ENCODE measurements around the gene AP5Z1. TPM values are rescaled to one million over a fixed set of nuclear protein-coding genes. Genes with fewer than 3 reads are reported as not detected.

The AP5Z1 gene, protein sequence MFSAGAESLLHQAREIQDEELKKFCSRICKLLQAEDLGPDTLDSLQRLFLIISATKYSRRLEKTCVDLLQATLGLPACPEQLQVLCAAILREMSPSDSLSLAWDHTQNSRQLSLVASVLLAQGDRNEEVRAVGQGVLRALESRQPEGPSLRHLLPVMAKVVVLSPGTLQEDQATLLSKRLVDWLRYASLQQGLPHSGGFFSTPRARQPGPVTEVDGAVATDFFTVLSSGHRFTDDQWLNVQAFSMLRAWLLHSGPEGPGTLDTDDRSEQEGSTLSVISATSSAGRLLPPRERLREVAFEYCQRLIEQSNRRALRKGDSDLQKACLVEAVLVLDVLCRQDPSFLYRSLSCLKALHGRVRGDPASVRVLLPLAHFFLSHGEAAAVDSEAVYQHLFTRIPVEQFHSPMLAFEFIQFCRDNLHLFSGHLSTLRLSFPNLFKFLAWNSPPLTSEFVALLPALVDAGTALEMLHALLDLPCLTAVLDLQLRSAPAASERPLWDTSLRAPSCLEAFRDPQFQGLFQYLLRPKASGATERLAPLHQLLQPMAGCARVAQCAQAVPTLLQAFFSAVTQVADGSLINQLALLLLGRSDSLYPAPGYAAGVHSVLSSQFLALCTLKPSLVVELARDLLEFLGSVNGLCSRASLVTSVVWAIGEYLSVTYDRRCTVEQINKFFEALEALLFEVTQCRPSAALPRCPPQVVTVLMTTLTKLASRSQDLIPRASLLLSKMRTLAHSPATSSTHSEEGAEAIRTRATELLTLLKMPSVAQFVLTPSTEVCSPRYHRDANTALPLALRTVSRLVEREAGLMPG
- polyA plus RNA-seq (2012; ENCODE audit: insufficient read depth, insufficient read length) = 30.4 TPM

DNA sequence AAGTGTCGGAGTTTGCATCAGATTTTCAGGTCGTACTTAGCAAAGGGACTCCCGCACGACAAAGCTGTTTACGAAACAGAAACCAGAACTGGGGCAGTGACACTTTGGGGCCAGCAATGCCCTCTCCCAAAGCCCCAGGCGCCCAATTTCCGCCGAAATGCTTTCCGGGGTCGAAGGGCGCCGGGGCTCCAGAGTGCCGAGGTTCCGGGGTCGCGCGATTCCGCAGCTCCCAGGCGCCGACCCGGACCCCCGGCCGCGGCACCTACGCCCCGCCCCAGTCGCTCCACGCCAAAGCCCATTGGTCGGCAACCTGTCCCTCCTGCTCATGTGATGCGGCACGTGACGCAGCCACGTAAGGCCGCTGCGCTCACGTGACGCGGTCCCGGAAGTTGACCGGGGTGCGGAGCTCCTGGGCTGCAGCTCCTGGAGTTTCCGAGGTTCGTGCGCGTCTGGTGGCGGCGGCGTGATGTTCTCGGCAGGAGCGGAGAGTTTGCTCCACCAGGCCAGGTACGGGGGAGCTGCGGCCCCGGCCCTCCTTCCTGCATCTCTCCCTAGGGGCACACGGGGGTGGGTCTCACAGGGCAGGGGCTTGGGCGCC, at the start of gene AP5Z1:
Gene AP5Z1, plus strand, starts transcription at position 374 of the 598 bp plus-strand sequence. Its CDS starts 93 bp downstream, at position 467.
- peak; percentile 95 for DNase-seq (ENCODE audit: low read depth, low spot score)
- peak within 1 kb of the TSS; percentile 97 for H3K4me3 ChIP-seq (ENCODE audit: low read length)

DNA sequence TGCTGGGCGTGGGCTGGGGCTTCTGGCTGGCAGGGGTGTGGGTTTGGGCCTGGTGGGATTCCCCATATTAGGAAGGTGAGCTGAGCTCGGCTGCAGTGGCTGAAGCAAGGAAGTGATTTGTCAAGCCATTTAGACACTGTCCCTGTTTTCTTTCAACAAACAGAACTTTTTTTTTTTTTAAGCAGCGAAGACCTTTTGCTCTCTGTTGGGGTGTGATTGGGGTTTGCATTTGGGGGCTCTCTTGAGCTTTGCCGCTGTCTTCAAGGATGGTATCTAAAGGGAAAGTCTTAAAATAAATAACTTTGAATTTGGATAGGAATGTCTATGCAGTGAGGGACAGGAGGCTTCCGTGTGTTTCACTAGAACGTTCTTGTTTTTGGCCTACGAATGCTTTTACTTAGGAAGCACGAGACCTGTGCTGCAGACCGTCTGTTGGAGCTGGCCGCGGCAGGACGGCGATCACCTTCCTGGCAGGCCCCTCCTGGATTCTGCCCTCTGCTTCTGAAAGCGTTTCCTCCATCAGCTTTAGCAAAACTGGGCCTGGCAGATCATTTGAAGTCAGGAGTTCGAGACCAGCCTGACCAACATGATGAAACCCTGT, 49.5 kb upstream of the AP5Z1 start:
- no peak overlapping the region for H3K4me3 ChIP-seq (ENCODE audit: low read length)

DNA sequence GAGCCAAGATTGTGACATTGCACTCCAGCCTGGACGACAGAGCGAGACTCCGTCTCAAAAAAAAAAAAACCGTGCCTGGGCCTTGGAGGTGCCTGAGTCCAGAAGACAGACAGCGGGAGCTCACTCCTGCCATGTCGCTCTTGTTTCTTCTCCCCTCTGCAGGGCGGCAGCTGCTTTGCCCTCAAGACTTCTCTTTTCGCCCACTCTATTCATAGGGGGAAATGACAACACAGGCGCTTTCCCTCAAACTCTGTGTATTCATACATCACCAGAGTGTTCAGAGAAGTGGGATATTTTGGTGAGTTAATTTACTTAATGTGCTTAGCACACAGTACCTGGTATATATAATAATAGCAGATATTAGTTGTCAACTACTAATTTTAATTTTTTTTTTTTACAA, 48.9 kb upstream of the AP5Z1 start:
- H3K4me3 ChIP-seq (ENCODE audit: low read length) = no peak overlapping the region

More for the DNA sequence above, 49.5 kb upstream of the AP5Z1 start:
- DNase-seq (ENCODE audit: low read depth, low spot score) = no peak

DNA sequence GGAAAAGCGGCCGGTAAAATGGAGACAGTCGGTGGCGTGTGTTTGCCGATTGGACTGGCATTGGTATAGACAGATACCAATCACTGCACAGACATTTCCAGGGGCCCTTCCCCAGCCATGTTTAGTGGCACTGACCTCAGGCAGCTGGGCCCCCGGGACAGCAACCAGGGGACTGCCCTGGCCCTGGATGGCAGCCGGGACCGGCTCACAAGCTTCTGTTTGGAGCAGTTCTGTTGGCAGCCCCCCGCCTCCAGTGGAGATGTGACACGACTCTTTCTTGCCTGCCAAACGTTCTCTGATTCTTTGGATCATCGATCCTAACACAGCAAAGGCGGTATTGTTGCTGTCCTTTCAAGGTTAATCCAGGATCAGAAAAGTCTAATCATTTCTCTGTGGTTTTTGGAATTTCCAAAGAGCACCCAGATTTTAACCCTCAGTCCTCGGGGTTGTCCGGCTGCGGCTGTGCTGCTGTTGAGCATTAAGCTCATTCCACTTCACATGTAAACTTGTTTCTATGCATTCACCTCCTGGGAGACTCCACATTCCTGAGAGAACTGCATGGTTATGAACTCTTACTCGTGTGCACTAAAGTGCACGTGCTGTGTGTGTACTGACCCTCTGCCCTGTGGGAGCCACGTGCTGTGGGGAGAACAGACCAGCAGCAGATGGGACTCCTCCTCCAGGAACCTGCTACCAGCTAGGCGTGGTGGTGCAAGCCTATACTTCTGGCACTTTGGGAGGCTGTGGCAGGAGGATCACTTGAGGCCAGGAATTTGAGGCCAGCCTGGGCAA, 47.3 kb upstream of the AP5Z1 start:
- no peak for DNase-seq (ENCODE audit: low read depth, low spot score)
- no peak overlapping the region for H3K4me3 ChIP-seq (ENCODE audit: low read length)

More for the DNA sequence above, 48.9 kb upstream of the AP5Z1 start:
- no peak for DNase-seq (ENCODE audit: low read depth, low spot score)

DNA sequence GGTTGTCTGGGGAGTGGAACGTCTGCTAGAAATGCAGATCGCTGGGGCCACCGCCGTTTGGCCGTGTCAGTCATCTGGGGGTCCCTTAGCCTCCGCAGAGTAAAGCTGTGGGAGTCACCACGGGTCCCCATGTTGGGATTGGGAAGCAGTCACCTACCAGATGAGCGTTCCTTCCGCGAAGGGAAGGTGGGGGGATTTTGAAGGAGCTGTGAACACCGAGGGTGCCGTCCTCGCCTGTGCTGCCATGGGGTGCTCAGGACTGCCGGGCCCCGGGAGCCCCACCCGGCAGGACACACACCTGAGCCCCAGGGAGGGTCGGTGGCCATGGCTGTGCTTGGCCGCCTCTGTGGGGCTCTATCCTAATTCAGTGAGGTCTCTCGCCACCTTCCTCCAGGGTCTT, 46.2 kb upstream of the AP5Z1 start:
- H3K4me3 ChIP-seq (ENCODE audit: low read length) = no peak overlapping the region
- no peak for DNase-seq (ENCODE audit: low read depth, low spot score)

DNA sequence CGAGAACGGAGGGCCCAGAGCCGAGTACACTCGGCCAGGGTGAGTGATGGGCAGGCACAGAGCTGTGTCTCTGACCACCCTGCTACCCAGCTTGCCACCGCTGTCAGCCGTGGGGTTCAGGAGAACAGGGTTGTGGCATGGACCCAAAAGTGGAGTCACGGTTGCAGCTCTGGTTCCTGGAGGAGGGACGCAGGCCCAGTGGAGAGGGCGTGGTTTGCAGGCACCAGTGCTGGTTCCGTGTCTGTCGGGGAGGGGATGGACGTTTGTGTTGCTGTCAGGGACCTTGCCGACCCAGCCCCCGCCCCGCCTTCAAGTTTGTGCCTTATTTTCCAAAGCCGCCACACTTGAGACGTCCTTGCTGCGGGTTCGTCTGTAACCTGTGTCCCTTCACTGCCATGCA, 45.1 kb upstream of the AP5Z1 start:
- no peak overlapping the region for H3K4me3 ChIP-seq (ENCODE audit: low read length)
- DNase-seq (ENCODE audit: low read depth, low spot score) = no peak

DNA sequence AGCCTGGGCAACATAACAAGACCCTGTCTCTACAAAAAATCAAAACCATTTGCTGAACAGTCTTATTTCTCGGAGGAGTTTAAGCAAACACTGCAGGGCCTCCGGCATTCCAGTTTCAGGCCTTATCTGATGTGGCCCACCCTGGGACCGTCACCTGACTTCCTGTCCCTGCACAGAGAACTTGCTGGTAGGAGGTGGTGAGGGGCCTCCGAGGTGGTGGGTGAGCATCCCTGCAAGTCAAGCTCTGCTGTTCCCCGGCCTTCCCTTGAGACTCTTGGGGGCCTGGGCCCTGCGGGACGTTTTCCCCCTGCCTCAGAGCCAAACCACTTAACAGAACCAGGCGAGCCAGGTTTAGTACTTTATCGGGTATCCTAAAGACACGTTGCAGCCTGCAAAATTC, 44.5 kb upstream of the AP5Z1 start:
- no peak overlapping the region for H3K4me3 ChIP-seq (ENCODE audit: low read length)
- peak; percentile 22 for DNase-seq (ENCODE audit: low read depth, low spot score)

DNA sequence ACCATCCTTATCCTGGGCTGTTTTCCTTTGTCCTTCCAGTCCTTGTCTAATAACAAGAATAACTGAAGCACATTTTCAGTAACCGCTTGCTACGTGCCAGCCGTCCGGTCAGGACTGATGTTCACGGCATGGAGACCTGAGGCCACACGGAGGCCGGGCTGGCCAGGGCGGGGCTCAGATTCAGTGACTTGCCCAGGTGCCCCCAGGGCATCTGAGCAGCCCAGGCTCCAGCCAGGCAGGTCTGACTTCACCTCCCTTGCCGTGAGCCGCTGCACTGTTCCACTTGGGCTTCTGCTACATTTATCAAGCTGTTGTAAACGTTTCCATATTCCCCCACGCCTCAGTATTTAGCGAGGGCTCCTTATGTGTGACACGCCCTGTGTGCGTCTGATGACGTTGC, 43.6 kb upstream of the AP5Z1 start:
- no peak for DNase-seq (ENCODE audit: low read depth, low spot score)

DNA sequence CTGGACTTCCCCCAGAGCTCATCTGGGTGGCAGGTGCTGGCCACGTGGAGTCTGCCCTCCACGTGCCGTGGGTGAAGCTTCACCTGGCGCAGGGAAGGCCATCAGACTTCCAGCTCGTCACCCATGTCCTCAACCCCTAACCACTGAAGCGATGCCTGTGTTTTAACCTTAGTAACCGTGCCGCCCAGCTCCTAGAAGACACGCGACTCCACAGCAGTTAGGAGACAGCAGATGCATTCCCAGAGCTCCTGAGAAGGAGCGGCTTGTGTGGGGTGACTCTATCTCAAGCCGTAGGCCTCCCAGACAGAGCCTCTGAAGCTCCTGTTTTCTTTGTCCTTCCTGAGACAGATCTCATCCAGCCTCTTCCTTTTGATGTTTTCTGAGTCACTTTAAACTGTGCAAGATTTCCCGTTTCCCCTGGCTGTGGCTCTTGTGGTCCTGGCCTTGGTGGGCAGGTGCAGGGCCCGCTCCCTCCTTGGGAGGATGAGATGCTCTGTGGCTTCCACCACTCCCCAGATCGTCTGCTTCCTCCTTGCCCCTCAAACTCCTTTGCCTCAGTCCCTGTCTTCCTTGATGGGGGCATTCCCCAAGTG, 41.4 kb upstream of the AP5Z1 start:
- peak; percentile 88 for DNase-seq (ENCODE audit: low read depth, low spot score)
- no peak overlapping the region for H3K4me3 ChIP-seq (ENCODE audit: low read length)

More for the DNA sequence above, 43.6 kb upstream of the AP5Z1 start:
- no peak overlapping the region for H3K4me3 ChIP-seq (ENCODE audit: low read length)

DNA sequence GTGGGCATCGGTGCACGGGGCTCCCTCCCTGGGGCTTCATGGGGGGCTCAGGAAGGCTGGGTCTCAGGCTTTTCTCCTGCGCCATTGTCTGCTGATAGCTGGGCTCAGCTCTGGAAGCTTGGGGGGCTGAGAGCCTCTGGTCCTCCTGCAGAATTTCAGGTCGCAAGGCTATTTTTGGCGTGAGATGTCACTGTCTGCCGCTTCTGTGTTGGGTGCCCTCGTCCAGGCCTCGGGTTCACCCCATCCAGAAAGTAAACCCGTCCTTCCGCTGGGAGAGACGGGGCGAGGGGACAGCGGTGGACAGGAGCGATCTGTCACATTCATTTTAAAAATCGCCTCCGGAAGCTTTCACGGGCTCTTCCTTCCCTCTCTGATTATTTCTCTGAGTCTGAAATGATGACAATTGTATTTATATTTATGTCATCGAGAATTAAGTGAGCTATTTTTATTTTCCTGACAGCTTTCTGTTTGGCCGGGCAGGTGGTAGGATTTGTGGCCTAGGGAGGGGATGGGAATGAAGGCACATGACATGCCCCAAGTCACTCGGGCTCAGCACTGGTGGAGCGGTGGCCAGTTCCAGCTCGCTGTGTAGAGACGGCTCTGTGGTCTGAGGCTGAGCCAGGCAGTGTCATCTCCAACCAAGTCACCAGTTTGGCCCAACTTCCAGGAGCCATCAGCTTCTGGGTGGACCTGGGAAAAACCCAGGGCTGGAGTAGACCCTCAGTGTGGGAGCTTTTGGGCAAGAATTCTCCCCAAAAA, 40.7 kb upstream of the AP5Z1 start:
- H3K4me3 ChIP-seq (ENCODE audit: low read length) = no peak overlapping the region
- no peak for DNase-seq (ENCODE audit: low read depth, low spot score)

DNA sequence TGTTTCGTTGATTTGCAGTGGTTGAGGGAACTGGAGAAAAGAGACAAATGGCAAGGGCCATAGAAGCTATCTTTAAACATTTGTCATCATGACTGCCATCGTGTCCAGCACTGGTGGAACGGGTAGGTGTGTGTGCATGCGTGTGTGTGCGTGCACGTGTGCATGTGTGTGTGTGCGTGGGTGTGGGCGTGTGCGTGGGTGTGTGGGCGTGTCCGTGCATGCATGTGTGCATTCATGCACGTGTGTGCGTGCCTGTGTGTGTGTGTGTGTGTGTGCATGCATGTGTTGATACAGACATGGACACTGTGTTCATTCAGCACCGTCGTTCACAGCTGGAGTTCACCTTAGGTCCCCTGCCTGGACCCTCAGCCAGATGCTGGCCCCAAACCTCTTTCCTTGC, 38.1 kb upstream of the AP5Z1 start:
- no peak for DNase-seq (ENCODE audit: low read depth, low spot score)
- H3K4me3 ChIP-seq (ENCODE audit: low read length) = no peak overlapping the region

DNA sequence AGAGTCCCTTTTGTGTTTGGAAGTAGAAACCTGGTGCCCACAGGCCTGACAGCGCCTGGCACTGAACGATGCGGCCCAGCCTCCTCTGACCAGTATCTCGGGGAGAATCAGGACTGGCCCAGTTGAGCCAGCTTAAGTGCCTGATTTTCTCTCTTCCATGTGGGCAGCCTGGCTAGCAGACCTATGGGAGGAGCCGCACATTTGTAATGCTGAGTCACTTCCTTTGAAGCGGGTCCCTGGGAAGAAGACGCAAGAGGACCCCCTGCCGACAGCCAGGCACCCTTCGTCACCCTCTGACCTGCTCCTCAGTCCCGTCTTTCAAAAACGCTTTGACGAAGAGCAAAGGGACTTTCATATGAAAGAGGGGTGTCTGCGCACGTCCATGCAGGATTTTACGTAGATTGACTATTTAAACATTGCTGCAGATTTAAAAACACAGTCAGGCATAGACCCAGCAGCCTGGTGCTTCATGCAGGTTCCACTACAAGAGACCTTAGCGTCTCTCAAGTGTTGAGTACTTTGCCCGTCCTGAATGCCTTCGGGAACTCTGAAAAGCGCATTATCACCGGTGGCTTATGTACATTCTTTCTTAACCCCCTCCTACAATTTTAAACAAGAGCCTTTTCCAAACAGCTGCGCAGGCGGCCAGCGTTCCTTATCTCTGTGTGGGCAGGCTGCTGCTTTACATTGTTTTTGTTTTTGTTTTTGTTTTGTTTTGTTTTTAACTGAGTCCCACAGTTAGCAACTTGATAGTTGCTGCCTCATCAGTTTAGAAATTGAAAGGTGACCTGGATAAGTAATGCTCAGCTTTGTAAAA, 36.5 kb upstream of the AP5Z1 start:
- DNase-seq (ENCODE audit: low read depth, low spot score) = no peak
- no peak overlapping the region for H3K4me3 ChIP-seq (ENCODE audit: low read length)

DNA sequence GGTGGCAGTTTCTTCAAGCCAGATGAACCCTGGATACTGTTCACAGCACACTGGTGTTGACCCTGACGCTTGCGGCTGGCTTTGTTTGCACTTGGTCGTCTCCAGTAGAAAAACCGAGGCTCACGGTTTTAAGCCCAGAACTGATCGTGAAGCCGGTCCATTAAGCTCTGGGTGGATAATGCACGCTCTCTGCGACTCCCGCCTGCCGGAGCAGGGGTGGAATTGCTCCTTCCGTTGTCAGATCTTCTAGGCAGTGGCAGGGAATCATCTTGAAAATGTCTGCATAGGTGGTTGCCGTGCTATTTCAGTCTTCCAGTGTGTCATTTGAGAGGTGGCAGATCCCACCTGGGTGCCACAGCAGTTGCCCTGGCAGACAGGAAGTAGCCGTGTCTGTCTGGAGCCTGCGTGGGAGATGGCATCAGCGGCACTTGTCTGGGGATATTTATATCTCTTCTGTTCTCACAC, 35.9 kb upstream of the AP5Z1 start:
- peak; percentile 17 for DNase-seq (ENCODE audit: low read depth, low spot score)
- H3K4me3 ChIP-seq (ENCODE audit: low read length) = no peak overlapping the region

DNA sequence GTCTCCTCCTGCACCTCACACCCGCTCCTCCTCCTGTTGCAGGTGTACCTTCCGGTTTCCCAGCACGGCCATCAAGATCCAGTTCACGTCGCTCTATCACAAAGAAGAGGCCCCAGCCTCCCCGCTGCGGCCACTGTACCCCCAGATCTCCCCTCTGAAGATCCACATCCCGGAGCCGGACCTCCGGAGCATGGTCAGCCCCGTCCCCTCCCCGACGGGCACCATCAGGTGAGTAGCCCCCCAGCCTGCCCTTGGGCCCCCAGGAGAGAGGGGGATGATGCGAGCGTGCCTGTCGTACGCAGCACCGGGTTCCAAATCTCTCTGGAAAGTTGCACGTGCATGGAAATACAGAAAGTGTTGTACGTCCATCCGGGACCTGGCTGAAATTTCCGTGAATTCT, 34.6 kb upstream of the AP5Z1 start:
- DNase-seq (ENCODE audit: low read depth, low spot score) = no peak
- H3K4me3 ChIP-seq (ENCODE audit: low read length) = no peak overlapping the region

DNA sequence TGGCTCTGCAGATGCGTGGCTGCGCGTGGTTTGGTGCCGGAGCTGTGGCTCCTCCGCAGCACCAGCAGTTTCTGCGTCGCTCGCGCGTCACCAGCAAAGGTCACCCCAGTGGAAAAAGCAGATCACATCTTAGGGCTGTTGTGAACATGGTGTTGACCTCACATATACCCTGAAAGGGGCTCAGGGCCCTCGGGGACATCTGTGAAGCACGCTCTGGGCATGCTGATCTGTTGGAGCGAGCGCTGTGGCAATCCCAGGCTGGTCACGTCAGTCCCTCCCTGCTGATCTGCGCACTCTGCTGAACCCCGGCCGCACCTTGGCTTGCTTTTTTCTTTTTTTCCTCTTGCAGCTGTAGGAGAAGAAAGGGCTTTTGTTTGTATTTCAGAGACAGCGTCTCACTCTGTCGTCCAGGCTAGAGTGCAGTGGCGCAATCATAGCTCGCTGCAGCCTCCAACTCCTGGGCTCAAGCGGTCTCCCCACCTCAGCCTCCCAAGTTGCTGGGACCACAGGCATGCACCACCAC, 33.3 kb upstream of the AP5Z1 start:
- no peak for DNase-seq (ENCODE audit: low read depth, low spot score)
- no peak overlapping the region for H3K4me3 ChIP-seq (ENCODE audit: low read length)

DNA sequence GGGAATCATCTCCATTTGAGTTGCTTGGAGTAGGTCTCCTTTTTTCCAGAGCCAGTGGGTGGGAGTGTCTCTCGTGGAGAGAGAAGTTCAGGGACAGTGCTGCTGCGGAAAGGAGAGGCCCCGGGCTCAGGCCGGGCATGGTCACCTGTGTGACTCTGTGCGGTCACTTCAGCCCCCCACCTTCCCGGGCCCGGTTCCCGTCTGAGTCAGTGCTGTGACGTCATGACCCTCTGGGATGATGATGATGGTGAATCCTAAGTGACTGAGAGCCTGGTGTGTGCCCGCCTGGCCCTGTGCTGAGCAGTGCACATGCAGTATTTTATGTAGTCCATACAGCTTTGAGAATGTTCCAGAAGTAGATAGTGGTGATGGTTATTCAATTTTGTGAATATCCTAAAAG, 32.6 kb upstream of the AP5Z1 start:
- no peak for DNase-seq (ENCODE audit: low read depth, low spot score)
- H3K4me3 ChIP-seq (ENCODE audit: low read length) = no peak overlapping the region

All from Jurkat, Clone E6-1 (cell line).